Measurements from ENCODE around the gene C10orf67. TPM values are rescaled to one million over a fixed set of nuclear protein-coding genes. Genes with fewer than 3 reads are reported as not detected.

The C10orf67 gene
- total and polyA plus RNA-seq, 2 of the 8 experiments (the other 6 are each of a cell fraction or from before 2014, with no cell fraction given) = 0.05 to 0.11 TPM

DNA sequence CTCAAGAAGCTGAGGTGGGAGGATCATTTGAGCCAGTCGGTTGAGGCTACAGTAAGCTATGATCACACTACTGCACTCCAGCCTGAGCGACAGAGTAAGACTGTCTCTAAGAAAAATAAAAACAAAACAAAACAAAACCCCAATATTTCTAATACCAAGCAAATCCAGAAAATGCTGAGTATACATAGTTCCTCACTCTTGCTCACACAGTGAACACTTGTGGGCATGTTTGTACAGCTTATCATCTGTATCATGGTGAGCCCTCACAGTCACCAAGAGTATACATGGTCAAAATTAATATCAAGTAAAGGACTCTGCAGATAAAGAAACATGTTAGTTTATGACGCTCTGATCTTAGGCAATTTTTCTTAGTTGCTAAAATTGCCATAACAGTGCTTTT, 41.5 kb upstream of the C10orf67 start:
- H2BK12ac ChIP-seq (ENCODE audit: low read depth, low read length) = no peak overlapping the region
- H3K4me1 ChIP-seq (replicated peaks in 1 of 4; ENCODE audit: control insufficient read depth in 3 of 4, insufficient read depth in 4 of 4, low read length in 3 of 4) = no peaks in the 10 kb centered on the region
- H3K4me3 ChIP-seq (ENCODE audit: extremely low read depth in 1 of 4, insufficient read depth in 2 of 4, low read depth in 3 of 4, low read length in 4 of 4) = no peak overlapping the region
- H3K23ac ChIP-seq (ENCODE audit: insufficient read length) = no peak overlapping the region
- H3K79me2 ChIP-seq (ENCODE audit: control insufficient read depth in 1 of 2, insufficient read depth in 2 of 2, low read length in 2 of 2) = no peaks in the 10 kb centered on the region
- 91% methylated on average over 3 of the region's 3 CpGs; no CpG with 5 or more reads in 1 of the 2 experiments for WGBS, 2 experiments (ENCODE audit: extremely low coverage in 1 of 2, insufficient coverage in 1 of 2, insufficient read length in 1 of 2, insufficient replicate concordance in 2 of 2, low coverage in 1 of 2, low lambda C conversion rate in 2 of 2, missing lambda C conversion rate in 1 of 2)
- H3K27me3 ChIP-seq (replicated peaks in 1 of 4; ENCODE audit: control insufficient read depth in 3 of 4, extremely low read depth in 1 of 4, insufficient read depth in 3 of 4, low read length in 3 of 4) = no peaks in the 10 kb centered on the region
- no peak for TF ChIP-seq PHF8 (conservative IDR thresholded peaks at IDR 0.05; ENCODE audit: low read depth, low read length)
- no peak overlapping the region for H4K91ac ChIP-seq (replicated peaks; ENCODE audit: insufficient read length, low read length)
- H3K23me2 ChIP-seq (ENCODE audit: low read depth, low read length) = no peaks in the 10 kb centered on the region
- no peak for FAIRE-seq
- ChIA-PET POLR2A (ENCODE audit: partially characterized antibody) (interaction anchor here (1.2 kb wide), 1 partner anchor 9 kb away, joined by 4 read pairs; no protein-coding TSS in a partner anchor), CTCF (ENCODE audit: partially characterized antibody) (no interaction called here)
- H4K5ac ChIP-seq (ENCODE audit: insufficient read length, low read depth, low read length) = no peak overlapping the region
- H2BK15ac ChIP-seq (ENCODE audit: low read length) = no peak overlapping the region
- H4K8ac ChIP-seq (ENCODE audit: extremely low read depth, insufficient read depth, low read length) = no peak overlapping the region
- H2AK5ac ChIP-seq (ENCODE audit: low read depth, low read length) = no peak overlapping the region
- H3K4ac ChIP-seq (replicated peaks; ENCODE audit: insufficient read length, low read depth, low read length) = no peak overlapping the region
- H3K27ac ChIP-seq (ENCODE audit: low read depth, low read length) = no peak overlapping the region
- no peak for DNase-seq (ENCODE audit: low read depth in 1 of 2, low spot score in 2 of 2)
- no peaks in the 10 kb centered on the region for H4K20me1 ChIP-seq (replicated peaks in 1 of 2; ENCODE audit: control insufficient read depth in 1 of 2, insufficient read depth in 2 of 2, low read length in 2 of 2)
- no peak overlapping the region for H2BK120ac ChIP-seq (replicated peaks; ENCODE audit: low read depth, low read length)
- H3K18ac ChIP-seq (ENCODE audit: extremely low read depth, low read length) = no peak overlapping the region
- H3K14ac ChIP-seq (ENCODE audit: insufficient read length) = no peak overlapping the region
- no peaks in the 10 kb centered on the region for H3K36me3 ChIP-seq (ENCODE audit: control insufficient read depth in 2 of 4, insufficient read depth in 4 of 4, low read length in 3 of 4)
- no peak overlapping the region for H3K4me2 ChIP-seq (ENCODE audit: insufficient read depth in 1 of 2, low read depth in 2 of 2, low read length in 2 of 2)
- H3K79me1 ChIP-seq (ENCODE audit: low read depth, low read length) = no peaks in the 10 kb centered on the region
- H3K9me3 ChIP-seq (ENCODE audit: insufficient read depth in 2 of 2, low read depth in 1 of 2, low read length in 1 of 2) = no peaks in the 10 kb centered on the region
- no peak overlapping the region for H3K56ac ChIP-seq (replicated peaks; ENCODE audit: insufficient read length, low read depth, low read length)
- no peak overlapping the region for H2BK20ac ChIP-seq (ENCODE audit: low read length)
- no peak overlapping the region for H3K9ac ChIP-seq (replicated peaks in 1 of 4; ENCODE audit: extremely low read depth in 1 of 4, low read depth in 3 of 4, low read length in 3 of 4)
- no peak overlapping the region for H2AFZ ChIP-seq (ENCODE audit: low read length)
- no peak overlapping the region for H2BK5ac ChIP-seq (ENCODE audit: low read depth, low read length)

Measured in H1 (cell line).